ENCODE results near the gene SP140L. TPM values are rescaled to one million over a fixed set of nuclear protein-coding genes. Genes with fewer than 3 reads are reported as not detected.

Gene SP140L
- total and polyA plus RNA-seq, 2 of the 8 experiments (the other 6 are each of a cell fraction or from before 2014, with no cell fraction given): 0.36 to 1.5 TPM

DNA sequence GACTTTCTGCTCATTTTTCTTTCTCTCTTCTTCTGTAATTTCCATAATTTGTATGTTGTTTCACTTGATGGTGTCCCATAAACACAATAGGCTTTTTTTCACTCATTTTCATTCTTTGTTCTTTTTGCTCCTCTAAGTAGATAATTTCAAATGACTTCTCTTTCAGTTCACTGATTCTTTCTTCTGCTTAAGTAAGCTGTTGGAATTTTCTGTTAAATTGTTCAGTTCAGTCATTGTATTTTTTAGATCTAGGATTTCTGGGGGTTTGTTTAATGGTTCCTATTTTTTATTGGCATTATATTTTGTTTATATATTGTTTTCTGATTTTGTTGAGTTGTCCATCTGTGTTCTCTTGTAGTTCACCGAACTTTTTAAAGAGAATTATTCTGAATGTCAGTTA is 19.5 kb downstream of the SP140L start:
- no peak overlapping the region for H3K9ac ChIP-seq (replicated peaks in 1 of 4; ENCODE audit: extremely low read depth in 1 of 4, low read depth in 3 of 4, low read length in 3 of 4)
- ChIA-PET CTCF (ENCODE audit: partially characterized antibody) (no interaction called here), POLR2A (ENCODE audit: partially characterized antibody) (no interaction called here)
- no peak overlapping the region for H4K5ac ChIP-seq (ENCODE audit: insufficient read length, low read depth, low read length)
- H3K79me1 ChIP-seq (ENCODE audit: low read depth, low read length): no peaks in the 10 kb centered on the region
- no peak overlapping the region for H2BK12ac ChIP-seq (ENCODE audit: low read depth, low read length)
- no peak overlapping the region for H4K91ac ChIP-seq (replicated peaks; ENCODE audit: insufficient read length, low read length)
- no peak overlapping the region for H2BK5ac ChIP-seq (ENCODE audit: low read depth, low read length)
- no peak overlapping the region for H3K18ac ChIP-seq (ENCODE audit: extremely low read depth, low read length)
- no peak overlapping the region for H2BK20ac ChIP-seq (ENCODE audit: low read length)
- no peak overlapping the region for H3K4me2 ChIP-seq (ENCODE audit: insufficient read depth in 1 of 2, low read depth in 2 of 2, low read length in 2 of 2)
- H3K4me1 ChIP-seq (replicated peaks in 1 of 4; ENCODE audit: control insufficient read depth in 3 of 4, insufficient read depth in 4 of 4, low read length in 3 of 4): no peaks in the 10 kb centered on the region
- no peak overlapping the region for H2AK5ac ChIP-seq (ENCODE audit: low read depth, low read length)
- no peak overlapping the region for H3K4me3 ChIP-seq (ENCODE audit: extremely low read depth in 1 of 4, insufficient read depth in 2 of 4, low read depth in 3 of 4, low read length in 4 of 4)
- no peak overlapping the region for H4K8ac ChIP-seq (ENCODE audit: extremely low read depth, insufficient read depth, low read length)
- no peak overlapping the region for H2BK120ac ChIP-seq (replicated peaks; ENCODE audit: low read depth, low read length)
- no peak for DNase-seq (ENCODE audit: low read depth in 1 of 2, low spot score in 2 of 2)
- H3K4ac ChIP-seq (replicated peaks; ENCODE audit: insufficient read length, low read depth, low read length): no peak overlapping the region
- 82% methylated on average over 1 of the region's 1 CpG; no CpG with 5 or more reads in 1 of the 2 experiments for WGBS, 2 experiments (ENCODE audit: extremely low coverage in 1 of 2, insufficient coverage in 1 of 2, insufficient read length in 1 of 2, insufficient replicate concordance in 2 of 2, low coverage in 1 of 2, low lambda C conversion rate in 2 of 2, missing lambda C conversion rate in 1 of 2)
- H3K23ac ChIP-seq (ENCODE audit: insufficient read length): no peak overlapping the region
- H3K79me2 ChIP-seq (ENCODE audit: control insufficient read depth in 1 of 2, insufficient read depth in 2 of 2, low read length in 2 of 2): no peaks in the 10 kb centered on the region
- no peak overlapping the region for H3K56ac ChIP-seq (replicated peaks; ENCODE audit: insufficient read length, low read depth, low read length)
- H3K27me3 ChIP-seq (replicated peaks in 1 of 4; ENCODE audit: control insufficient read depth in 3 of 4, extremely low read depth in 1 of 4, insufficient read depth in 3 of 4, low read length in 3 of 4): no peaks in the 10 kb centered on the region
- H2AFZ ChIP-seq (ENCODE audit: low read length): no peak overlapping the region
- peaks cover 0 to 2% of the 10 kb centered on the region in 2 experiments; a peak in 1 of 4 replicates for H3K9me3 ChIP-seq (ENCODE audit: insufficient read depth in 2 of 2, low read depth in 1 of 2, low read length in 1 of 2)
- no peak overlapping the region for H3K14ac ChIP-seq (ENCODE audit: insufficient read length)
- TF ChIP-seq RAD21 (IDR thresholded peaks at IDR 0.05 in 1 of 2, conservative IDR thresholded peaks at IDR 0.05 in 1 of 2; ENCODE audit: low read depth in 2 of 2, low read length in 2 of 2) (no peak), MAFK (IDR thresholded peaks at IDR 0.05; ENCODE audit: low read depth, low read length) (no peak), KDM1A (IDR thresholded peaks at IDR 0.05; ENCODE audit: borderline replicate concordance, low read length) (no peak), HDAC6 (IDR thresholded peaks at IDR 0.05; ENCODE audit: low read depth, low read length) (no peak), KDM4A (IDR thresholded peaks at IDR 0.05; ENCODE audit: low read depth, low read length, severe bottlenecking) (no peak), PHF8 (conservative IDR thresholded peaks at IDR 0.05; ENCODE audit: low read depth, low read length) (no peak)
- H2BK15ac ChIP-seq (ENCODE audit: low read length): no peak overlapping the region
- H4K20me1 ChIP-seq (replicated peaks in 1 of 2; ENCODE audit: control insufficient read depth in 1 of 2, insufficient read depth in 2 of 2, low read length in 2 of 2): no peaks in the 10 kb centered on the region
- no peaks in the 10 kb centered on the region for H3K36me3 ChIP-seq (ENCODE audit: control insufficient read depth in 2 of 4, insufficient read depth in 4 of 4, low read length in 3 of 4)
- H3K23me2 ChIP-seq (ENCODE audit: low read depth, low read length): no peaks in the 10 kb centered on the region
- no peak for FAIRE-seq
- no peak overlapping the region for H3K27ac ChIP-seq (ENCODE audit: low read depth, low read length)

Data from H1 (cell line).